Left colon (tissue), 2 donors: ENCODE data around the gene CPD. TPM values are rescaled to one million over a fixed set of nuclear protein-coding genes. Genes with fewer than 3 reads are reported as not detected.

Source experiments
- ATAC-seq: fragments of 200-7000 bp; cut with Tn5 transposase; one replicate; pipeline ENCODE4 v1.9.1; 2020; ENCODE audit warnings: mild to moderate bottlenecking, moderate library complexity
- DNase-seq, 2 donors: peaks; one replicate each; pipeline ENCODE4 v3.0.0-alpha.2; 2020
- intact Hi-C, 2 donors: fragments of 100-400 bp; cut with DNase I in 1 of 2; cut with micrococcal nuclease in 1 of 2; formaldehyde crosslinking; loops; one replicate each; pipeline versions ENCODE4 v1.11.2 to v1.14.0; 2022; cut with DNase I, micrococcal nuclease
- total RNA-seq, 2 donors: library from RNA; stranded (reverse); fragmentation: NEBNext Ultra II Directional; extraction: Animal tissue kit (Norgen Biotek cat#: 25700); gene quantifications; one replicate each; pipeline ENCODE4 v1.2.1, GENCODE V29; 2021
- donor health status: DM: no; HTN: no; CAD: no.
- donor health status: DM: yes; HTN: yes; CAD: no.

Gene CPD
- total RNA-seq, 2 donors from 2014 or later = 79.8 to 90.8 TPM

DNA sequence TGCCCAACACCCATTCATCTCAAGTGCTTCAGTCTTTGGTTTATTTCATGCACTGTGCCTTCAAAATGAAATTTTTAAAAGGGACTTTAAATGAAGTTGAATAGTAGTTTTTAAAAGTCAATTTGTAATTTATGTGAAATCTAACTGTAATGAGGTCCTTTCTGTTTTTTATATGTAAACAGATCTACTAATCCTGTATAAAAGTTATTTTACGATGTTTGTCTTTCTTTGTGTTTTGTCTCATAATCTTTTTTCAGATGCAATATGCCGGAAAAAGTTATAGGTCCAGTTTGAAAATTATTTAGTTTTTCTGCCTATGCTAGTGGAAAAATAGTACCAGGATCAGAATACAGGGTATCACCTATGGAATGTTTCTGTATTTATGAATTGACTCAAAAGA lies 89.7 kb downstream of the CPD start:
- ATAC-seq = no peak
- intact Hi-C loops = no loop called here
- DNase-seq = no peak

DNA sequence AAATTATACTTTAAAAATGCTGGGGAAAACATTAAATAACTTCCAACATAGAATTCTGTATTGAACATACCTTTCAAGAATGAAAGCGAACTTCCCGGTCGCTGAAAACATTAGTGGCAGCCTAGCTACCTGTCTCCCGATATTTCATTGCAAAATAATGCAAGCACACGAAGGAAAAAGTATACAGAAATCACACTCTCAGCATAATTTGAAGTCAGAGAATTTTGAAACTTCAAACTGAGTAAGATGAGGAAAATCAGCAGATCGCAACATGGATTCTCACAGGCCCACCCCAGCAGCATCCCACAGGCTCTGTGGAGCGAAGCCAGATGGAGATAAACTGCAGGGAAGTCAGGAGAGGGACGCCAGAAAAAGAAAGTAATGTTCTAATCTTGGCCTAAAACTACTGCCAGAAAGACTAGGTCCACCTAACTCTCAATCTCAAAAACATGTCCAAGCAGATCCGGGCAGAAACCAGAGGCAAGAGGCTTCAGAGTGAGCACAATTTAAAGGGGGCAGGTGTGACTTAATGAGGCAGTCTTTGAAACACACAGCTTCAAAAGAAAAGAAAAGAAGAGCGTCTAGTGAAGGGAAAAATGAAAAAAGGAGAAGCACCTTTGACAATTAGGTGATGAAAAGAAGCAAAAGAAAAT lies 93.6 kb downstream of the CPD start:
- ATAC-seq (no peak), DNase-seq (no peak)
- intact Hi-C loops = no loop called here

DNA sequence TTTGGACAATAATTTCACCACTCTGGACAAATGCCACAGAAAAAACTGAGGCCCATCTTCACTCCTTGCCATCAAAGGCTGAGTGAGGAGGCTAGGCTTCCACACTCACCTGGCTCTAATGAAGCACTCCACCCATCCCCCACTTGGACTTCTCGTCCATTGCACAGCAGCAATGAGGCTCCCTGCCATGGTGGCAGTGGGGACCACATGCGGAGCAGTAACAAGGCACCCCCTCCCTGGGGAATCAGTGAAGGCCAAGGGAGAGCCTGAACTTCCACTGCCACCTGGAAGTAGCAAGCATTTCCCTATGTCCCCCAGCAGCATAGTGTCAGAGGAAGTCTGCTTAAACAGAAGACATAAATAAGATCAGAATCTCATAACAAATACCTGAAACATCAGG lies 96.5 kb downstream of the CPD start:
- ATAC-seq = no peak
- DNase-seq = no peak
- intact Hi-C loops = no loop called here

DNA sequence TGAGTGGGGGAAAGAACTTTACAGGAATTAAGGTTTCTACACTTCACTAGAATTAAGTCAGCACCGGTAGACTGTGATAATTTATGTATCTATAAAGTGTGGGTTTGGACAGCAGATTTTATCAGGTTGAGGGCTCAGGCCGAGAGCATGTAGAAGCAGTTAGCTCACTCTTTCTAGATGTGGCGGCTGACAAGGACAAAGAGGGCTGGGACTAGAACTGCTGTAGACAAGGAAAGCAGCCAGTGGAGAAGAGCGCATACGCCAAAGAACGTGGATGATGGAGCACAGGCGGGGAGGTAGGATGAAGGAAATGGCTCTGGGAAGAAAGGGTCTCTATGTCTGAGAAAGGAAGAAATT lies 98.0 kb downstream of the CPD start:
- ATAC-seq (peak; percentile 7), DNase-seq (peak in 1 of 2 donors; percentile 10)
- intact Hi-C loops = no loop called here

DNA sequence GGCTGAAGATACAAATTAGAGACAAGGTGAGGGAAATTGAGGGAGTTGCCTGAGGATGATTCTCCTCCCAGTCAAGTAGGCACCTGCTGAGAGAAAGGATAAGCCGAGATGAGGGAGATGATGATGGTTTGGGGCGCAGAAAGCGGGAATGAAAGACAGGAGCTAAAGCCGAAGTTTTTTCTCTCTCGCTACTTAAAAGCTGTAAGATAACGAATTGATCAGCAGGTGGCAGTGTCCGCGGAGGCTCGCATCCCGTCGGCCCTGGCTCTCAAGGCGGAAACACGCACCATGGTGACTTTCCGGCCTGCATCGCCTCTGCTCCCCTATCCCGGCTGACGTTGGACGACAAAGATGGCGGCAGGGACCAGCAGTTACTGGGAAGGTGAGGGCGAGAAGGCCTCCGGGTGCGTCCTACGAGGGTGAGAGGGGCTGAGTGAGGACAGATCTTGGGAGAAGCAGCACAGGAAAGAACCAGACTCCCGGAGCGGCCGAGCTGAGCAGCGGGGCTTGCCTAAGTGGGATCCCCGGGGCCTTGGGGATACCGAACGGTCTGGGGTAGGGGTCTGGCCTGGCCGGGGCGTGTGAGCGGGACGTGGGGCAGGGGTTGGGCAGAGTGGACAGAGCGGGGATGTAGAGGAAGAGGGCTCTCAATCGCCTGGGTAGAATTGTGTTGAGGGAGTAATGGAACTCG lies 98.5 kb downstream of the CPD start, which contains the start of gene GOSR1:
GOSR1 (plus strand) TSS at position 326 of the 691 bp plus-strand sequence; CDS start at position 352, 26 bp downstream.
- intact Hi-C loops = no loop called here
- DNase-seq (peak; percentile 93), ATAC-seq (peak; percentile 100)

DNA sequence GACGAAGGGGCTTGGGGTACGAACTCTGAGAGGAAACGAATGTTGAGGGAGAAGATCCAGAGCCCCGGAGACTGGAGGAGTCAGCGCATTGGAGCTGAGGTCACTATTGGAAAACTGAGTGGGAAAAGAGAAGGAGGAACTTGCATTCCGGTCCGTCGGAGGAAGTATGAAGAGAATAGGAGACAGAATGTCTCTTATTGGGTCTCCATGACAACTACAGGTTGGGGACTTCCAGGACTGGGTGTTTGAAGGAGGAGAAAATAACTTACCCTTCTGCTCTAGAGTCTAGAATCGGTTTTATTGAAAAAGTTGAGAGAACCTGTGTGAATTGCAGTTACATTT lies 99.0 kb downstream of the CPD start:
- DNase-seq (no peak), ATAC-seq (peak; percentile 36)
- intact Hi-C loops = no loop called here

DNA sequence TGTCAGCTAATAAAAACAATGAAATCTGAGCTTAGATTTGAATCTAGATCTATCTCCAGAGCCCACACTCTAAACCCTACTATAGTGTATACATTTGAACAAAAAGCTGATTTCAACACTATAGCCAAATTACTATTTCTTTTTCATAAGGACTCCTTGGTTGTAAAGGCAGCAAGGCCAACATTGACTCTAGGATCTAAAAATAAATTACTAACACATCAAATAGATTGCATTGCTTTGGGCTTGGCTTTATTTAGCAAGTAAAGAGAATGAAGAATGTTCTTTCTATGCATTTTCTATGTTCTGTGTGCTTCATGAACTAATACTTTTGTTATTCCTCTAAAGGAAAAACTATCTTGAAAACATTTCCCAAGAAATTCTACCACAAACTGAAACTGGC lies 103.8 kb downstream of the CPD start:
- DNase-seq (no peak), ATAC-seq (no peak)
- intact Hi-C loops = no loop called here

DNA sequence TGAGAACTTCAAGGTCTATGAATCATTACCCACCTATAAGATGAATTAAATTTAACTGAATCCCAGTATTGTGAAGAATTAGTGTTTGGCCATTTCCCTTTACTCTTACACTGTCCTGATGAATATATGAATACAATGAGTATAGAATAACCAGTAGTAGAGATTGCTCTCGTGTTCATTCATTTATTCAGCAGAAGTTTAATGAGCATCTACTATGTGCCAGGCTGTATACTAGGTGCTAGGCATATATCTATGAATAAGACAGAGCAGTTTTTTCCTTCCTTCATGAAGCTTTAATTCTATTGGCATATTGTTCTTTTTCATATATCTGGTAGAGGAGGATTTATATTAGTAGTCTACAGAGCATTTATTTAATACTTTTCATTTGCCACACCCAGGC lies 104.4 kb downstream of the CPD start:
- intact Hi-C loops = no loop called here
- no peak for DNase-seq
- ATAC-seq = no peak

DNA sequence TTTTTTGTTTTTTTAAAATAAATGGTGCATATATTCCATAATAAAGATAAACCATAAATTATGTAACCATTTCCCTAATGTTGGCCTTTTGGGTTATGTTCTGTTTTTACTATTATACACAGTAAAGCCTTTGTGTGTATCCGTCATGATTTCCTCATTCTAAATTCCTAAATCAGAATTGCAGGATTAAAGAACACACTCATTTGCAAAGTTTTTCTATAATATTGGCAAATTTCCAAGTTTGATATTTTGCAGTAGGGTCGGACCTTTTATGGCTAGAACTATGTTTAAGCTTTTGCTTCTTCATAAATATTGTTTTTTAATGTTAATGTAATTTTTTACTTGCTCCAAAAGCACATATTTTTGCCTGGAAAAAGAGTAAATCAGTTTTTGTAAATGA lies 115.1 kb downstream of the CPD start:
- DNase-seq (no peak), ATAC-seq (no peak)
- intact Hi-C loops = no loop called here

DNA sequence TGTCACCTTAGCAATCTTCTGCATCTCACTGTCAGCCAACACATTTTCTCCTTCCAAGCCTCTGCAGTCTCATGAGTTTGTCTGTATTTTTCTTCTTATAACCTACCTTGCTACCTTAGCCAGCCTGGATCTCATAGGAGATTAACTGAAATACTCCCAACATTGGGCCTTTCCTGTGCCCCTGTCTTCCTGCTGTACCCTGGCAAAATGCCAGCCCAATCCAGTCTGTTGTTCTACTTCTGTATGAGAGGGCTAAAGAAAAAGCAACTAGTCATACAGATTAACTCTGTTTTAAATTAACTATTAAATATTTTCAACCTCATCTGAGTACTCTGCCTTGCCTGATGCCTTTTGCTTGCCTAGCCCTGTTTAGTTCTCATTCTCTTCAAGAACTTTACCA lies 116.9 kb downstream of the CPD start:
- ATAC-seq = no peak
- DNase-seq = no peak
- intact Hi-C loops = no loop called here

DNA sequence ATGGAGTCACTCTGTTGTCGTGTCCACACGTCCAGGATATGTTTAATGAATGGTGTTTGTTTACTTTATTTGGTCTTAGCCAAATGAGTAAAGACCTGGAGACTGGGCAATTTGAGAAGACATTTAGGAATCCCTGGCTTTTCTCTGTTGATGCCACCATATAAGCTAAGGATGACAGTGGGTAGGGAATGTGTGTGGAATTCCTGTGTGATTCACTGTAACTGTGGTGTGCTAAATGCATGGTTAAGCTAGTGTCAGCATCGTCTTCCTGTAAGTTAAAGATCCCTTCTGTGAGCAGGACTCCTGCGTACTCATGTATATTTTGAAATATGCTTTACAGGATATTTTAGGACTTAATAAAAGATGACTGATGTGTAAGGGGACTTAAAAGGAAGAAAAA lies 124.8 kb downstream of the CPD start:
- ATAC-seq (no peak), DNase-seq (no peak)
- intact Hi-C loops = no loop called here

DNA sequence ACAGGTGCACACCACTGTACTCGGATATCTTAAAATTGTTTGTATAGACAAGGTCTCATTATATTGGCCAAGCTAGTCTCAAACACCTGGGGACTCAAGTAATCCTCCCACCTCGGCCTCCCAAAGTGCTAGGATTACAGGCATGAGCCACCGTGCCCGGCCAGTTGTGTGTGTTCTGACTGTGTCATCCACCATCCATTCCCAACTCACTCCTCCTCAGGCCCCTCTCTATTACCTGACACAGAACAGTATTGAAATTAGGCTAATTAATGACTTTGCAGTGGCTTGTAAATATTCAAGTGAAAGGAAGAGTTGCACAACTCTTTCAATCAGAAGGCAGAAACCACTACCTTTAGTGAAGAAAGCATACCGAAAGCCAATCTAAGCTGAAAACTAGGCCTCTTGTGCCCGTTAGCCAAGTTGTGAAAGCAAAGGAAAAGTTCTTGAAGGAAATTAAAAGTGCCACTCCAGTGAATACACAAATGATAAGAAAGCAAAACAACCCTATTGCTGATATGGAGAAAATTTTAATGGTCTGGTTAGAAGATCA lies 127.2 kb downstream of the CPD start:
- ATAC-seq (no peak), DNase-seq (no peak)
- intact Hi-C loops = no loop called here

DNA sequence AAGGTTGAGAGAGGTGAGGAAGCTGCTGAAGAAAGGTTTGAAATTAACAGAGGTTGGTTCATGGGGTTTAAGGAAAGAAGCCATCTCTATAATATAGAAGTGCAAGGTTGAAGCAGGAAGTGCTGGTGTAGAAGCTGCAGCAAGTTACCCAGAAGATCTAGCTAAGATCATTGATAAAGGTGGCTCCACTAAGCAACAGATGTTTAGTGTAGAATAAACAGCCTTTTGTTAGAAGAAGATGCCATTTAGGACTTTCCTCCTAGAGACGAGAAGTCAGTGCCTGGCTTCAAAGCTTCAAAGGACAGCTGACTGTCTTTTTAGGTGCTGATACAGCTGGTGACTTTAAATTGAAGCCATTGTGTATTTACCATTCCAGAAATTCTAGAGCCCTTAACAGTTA lies 127.8 kb downstream of the CPD start:
- intact Hi-C loops = no loop called here
- ATAC-seq (no peak), DNase-seq (no peak)

DNA sequence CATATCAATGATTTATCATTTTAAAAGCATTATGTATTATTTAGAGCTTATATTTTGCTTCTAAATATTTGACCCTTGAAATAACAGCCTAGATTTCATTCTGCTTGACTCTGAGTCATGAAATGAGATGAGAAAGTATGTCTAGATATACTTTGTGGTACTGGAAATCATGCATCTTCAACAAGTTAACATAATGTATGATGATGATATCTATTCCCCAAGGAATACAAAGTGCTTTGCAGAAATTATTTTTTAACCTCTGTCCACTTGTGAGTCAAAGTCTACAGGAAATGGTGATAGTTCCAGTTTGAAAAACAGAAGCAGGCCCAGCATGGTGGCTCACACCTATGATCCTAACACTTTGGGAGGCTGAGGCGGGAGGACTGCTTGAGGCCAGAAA lies 134.6 kb downstream of the CPD start:
- no peak for DNase-seq
- no peak for ATAC-seq
- intact Hi-C loops = no loop called here

DNA sequence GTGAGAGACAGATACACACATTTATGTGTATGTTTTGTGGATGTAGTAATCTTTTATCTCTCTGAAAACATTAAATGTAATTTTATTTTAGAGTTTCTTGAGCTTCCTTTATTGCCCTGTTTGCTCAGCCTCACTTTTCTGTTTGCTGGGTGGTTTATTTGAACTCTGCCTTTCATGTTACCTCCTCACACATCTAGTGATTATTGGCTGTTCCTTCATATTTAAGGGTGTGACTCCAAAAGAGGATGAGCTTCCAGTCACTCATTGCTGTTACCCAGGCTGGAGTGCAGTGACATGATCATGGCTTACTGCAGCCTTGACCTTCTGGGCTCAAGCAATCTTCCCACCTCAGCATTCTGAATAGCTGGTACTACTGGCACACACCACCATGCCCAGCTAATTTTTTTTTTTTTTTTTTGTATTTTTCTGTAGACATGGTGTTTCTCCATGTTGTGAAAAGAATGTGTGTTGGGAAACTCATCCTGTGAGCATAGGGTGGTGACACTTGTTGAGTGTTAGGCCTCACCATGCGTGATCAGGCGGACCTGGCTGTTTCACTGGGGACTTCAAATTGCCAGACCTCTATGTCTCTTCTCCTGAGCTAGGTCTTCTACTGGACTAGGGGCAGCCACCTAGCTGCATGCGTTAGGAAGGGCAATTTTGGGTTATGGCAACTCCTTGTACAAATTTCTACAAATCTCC lies 136.3 kb downstream of the CPD start:
- intact Hi-C loops = no loop called here
- ATAC-seq (peak; percentile 94), DNase-seq (no peak)

DNA sequence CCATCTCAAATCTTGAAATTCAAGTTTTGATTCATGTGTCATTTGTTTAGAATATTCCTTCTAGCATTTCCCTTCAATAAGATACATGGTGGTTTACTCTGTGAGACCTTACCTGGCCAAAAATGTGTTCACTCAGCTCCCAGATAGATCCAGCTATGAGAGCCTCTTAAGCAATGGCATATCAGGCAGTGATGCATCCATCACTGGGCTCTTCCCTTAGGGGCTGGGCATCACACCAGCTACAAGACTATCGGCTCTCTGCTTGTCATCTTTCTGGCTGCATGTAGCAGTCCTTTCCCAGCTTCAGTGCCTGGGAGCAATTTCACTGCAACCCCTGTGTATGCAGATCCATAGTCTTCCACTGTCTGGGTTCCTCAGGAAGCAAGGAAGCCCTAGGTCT lies 139.1 kb downstream of the CPD start:
- no peak for DNase-seq
- intact Hi-C loops = no loop called here
- no peak for ATAC-seq

DNA sequence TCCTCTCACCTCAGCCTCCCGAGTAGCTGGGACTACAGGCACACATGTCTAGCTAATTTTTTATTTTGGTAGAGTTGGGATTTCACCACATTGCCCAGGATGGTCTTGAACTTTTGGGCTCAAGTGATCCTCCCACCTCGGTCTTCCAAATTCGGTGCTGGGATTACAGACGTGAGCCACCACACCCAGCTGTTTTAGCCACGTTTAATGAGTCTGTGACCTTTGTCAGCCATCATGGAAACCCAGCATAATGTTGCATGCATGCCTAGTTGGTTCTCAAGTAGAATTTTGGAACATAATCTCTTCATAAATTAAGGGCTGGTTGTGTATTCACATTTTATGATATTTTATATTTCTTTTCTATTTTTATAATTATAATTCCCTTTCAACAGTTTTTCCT lies 140.4 kb downstream of the CPD start:
- intact Hi-C loops = no loop called here
- no peak for ATAC-seq
- DNase-seq = no peak
